ENCODE measurements around the gene LRIG1.

The LRIG1 gene

DNA sequence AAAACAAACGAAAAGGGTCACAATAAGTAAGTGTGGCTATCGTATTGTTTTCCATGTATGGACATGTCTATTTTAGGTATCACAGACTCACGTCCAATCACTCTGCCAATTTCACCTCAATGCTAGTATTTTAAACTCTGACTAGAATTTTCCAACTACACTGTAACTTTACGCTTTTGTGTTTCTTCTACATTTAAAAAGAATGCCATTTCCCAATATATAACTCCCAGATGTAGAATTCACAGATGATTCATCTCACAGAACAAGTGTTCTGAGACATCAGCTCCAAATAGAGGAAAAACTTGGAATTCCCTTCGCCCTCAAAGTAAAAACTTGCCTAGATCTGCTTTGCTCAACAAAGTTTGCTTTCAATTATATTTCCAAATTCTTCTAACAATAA lies 14.2 kb downstream of the LRIG1 start:
- no peak for DNase-seq (ENCODE audit: low spot score)

DNA sequence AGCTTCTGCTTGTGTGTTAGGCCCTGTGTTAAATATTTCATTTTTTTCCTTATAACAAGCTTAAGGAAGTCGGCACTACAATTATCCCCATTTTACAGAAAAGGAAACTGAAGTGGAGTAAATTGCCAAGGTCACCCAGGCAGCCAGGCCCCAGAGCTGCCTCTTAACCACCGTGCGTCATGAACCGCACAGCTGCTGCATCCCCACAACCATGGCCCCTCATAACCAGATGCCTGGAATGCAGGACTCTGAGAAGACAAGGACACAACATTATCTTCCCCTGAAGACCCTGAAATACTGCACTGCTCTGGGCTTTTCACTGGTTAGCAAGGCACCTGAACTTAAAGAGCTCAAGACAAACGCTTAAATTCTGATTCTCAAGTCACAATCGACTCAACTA lies 14.6 kb downstream of the LRIG1 start:
- no peak for DNase-seq (ENCODE audit: low spot score)

DNA sequence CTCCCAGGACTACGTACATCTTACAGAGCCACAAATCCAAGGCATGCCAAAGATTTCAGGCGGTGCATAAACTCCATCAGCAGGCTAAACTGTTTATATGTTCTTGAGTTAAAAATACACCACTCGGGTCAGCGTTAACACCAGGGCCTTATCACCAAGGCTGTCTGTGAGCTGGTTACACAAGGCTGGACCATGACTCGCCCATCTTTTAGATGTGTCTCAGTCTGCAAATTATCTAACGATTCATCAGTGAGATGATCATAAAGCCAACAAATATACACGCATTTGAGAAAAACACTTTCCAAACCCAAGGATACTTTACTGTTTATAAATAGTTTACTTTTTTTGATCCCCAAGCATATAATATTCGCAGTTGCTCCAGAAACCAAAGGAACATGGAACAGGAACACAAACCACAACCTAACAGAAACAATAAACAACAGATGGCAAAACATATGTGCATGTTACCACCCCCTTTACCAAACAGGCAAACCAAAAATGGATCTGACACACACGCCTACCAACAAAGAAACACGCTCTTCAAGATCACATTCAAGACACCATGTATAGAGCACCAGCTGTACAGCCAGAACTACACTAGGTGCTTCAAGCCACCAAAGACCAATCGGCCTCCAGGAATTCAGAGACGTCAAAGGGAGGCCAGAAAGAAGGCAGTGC lies 15.4 kb downstream of the LRIG1 start:
- DNase-seq (ENCODE audit: low spot score) = no peak

DNA sequence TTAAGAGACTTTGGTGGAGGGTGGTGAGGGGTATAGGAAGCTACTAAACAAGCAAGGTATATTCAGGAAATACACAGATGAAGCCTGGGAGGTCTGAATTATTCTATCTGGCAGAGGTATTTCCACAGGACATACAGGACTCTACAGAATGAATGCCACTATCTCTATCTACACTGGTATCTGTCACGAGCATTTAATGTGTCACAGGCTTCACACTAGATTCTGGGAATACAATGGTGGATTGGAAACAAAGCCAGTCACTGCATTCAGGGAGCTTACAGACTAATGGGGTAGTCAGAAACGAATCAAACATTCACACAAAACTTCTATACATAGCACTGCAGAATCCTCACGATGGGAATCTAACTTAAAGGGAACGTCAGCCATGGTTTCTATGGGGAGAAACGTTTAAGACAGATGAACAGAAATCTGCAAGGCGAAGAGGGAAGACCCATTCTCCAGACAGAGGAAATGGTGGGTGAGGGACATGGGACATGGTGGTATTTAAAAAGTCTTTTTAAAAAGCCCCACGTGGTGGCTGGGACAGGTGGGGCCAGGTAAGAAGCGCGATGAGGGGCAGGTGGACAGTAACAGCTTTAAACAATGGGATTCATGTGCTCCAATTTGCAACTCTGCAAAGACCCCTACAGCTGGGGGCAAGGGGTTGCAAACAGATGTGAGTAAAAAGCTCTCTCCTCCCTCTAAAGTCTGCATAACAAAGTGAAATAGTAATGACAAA lies 16.5 kb downstream of the LRIG1 start:
- no peak for DNase-seq (ENCODE audit: low spot score)

DNA sequence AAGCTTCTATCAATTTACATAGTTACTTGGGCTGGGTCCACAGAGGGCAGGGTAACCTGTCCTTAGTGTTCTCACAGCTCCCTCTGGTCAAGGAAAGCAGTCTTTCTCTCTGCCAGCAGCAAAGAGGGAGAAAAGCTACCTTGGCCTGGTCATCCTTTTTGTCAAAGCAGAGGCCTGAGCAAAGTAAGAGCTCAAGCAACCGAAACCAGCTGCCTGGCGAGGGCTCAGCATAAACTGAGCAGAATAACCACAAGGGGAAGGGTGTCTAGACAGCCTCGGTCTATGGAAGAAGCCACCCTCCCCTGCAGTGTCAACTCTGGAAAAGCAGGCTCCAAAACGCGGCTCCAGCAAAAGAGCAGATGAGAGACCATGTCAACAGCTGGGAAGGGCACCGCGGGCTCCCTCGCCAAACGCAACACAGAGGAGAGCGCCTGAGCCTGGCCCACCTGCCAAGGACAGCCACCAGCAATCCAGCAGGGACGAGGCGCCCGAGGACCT lies 17.4 kb downstream of the LRIG1 start:
- DNase-seq (ENCODE audit: low spot score) = no peak

DNA sequence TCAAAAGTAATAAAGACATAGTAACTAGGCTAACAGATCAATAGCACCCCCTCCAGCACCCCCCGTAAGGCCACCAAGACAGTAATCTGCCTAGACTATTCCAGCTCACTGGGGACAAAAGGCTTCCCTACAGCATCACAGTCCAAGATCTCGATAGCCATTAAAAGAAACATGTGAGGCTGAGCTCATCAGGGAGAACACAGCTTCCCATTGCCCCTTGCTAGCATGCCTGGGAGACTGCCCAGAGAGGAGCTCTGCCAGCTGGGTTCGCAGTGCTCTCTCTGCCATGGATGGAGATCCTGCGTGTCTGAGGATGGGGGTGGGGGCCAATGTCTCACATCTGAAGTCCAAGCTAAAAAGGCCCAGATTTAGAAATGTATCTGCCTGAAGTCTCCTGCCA lies 17.8 kb downstream of the LRIG1 start:
- DNase-seq (ENCODE audit: low spot score) = no peak

DNA sequence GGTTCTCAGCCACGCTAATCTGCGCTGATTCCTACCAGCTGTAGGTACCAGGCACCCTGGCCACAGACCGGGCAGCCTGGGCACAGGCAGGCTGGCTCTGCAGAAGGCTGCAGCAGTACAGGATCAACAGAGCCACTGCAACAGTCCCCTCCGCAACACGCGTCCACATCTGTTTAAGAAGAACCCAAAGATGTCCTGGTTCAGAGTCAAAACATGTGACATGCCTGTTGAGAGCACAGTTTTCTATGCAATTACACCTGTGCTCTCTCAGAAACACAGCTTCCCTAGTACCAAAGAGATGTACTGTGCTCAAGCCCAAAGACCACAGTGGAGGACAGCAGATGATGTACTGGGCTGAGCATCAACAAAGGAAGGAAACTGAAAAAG lies 18.8 kb downstream of the LRIG1 start:
- DNase-seq (ENCODE audit: low spot score) = no peak

DNA sequence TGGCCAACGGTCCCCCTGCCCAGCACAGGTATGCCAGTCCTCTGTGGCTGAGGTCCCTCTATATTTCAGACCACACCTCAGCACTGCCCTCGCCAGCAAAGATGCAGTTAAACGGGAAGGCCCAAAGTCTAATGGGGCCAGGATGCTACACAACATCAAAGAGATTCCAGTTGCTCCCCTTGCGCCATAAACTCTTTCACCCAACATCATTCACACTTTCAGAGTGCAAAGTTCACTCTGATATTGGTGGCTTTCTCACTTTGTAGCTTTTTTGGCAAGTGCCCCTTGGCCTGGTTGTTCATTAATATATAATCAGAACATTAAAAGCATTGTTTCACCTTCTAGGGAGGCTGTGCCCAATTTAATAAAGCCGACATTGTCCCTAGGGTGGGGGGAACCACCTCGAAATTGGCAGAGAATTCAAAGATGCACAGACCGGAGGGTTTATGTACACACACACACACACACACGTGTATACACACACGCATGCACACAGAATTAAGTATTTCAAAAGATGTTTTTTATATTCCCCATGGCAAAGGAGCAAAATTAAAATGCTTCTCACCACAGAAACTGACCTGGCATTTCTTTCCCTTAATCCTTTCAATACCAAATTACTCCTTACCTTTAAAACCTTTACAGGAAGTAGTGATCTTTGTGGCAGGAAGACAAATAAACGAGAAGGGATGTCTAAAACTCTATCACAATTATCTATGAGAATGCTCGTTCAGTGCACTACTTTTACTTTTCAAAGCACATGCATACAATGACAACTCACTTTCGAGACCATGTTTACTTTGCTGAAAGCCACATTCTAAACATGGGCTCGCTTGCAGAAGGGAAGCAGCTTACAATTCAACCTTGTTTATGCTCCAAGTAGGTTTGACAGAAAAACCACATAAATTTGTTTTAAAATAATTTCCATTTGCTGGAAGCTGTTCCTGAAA lies 19.5 kb downstream of the LRIG1 start:
- no peak for DNase-seq (ENCODE audit: low spot score)

DNA sequence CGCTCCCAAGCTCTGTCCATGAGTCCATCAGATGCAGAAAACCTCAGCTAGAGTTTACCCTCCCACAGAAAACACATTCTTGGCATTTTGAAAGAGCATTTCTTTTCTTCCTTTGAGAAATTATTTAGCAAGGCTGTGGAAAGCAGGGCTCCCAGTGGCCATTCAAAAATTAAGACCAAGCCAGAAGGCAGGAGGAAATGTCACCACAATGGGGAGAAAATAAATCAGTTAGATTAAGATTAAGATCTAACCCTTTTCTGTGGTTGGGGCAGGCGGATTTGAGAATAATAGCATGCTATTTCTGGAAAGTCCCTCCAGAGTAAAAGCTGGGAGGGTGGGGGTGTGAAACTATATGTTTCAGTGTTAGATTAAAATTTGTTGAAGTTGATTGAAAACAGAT lies 20.2 kb downstream of the LRIG1 start:
- DNase-seq (ENCODE audit: low spot score) = no peak

DNA sequence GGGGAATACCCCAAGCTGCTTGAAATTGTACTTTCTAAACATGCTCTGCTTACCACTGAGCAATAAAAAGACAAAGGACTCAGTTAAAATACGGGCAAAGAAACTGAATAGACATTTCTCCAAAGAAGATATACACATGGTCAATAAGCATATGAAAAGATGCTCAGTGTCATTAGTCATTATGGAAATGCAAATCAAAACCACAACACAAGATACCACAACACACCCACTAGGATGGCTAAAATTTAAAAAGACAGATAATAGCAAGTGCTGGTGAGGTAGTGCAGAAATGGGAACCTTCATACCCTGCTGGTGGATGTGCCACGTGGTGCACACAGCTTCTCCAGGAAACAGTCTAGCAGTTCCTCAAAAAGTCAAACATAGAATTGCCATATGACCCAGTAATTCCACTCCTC lies 21.3 kb downstream of the LRIG1 start:
- DNase-seq (ENCODE audit: low spot score) = no peak

DNA sequence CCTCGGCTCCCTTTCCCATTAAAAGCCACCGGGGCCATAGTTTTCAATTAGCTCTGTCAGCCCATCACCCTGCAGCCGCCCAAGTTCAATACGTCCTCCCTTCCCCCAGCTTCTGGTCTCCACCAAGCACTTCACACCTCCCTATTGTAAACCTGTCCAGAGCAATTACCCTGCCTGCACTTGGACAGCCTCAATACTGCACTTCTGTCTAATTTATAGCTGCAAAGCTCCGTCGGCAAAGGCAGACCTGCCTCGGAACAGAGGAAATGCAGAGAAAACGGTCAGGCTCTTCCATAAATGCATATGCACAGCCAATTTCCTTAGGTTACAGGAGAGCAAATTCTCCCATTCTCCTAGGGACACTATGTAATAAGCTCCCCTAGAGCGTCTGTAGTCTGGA lies 21.9 kb downstream of the LRIG1 start:
- DNase-seq (ENCODE audit: low spot score) = no peak

DNA sequence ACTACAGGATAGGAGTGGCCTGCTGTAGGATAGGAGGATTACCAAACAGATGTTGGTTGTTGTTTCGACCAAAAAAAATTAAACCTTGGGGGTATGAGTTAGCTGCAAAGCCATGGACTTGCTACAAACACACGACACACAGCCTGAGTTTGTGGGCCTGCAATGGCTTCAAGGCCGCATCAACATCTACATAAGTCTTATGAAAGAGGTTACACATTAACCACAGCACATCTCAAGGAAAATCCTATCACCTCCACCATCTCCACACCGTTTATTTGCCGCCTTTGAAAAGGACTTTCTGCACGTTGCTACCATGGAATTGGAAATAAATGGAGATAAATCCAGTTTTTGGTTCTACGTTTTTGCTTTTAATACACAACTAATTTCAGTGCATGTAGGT lies 23.0 kb downstream of the LRIG1 start:
- DNase-seq (ENCODE audit: low spot score) = no peak

DNA sequence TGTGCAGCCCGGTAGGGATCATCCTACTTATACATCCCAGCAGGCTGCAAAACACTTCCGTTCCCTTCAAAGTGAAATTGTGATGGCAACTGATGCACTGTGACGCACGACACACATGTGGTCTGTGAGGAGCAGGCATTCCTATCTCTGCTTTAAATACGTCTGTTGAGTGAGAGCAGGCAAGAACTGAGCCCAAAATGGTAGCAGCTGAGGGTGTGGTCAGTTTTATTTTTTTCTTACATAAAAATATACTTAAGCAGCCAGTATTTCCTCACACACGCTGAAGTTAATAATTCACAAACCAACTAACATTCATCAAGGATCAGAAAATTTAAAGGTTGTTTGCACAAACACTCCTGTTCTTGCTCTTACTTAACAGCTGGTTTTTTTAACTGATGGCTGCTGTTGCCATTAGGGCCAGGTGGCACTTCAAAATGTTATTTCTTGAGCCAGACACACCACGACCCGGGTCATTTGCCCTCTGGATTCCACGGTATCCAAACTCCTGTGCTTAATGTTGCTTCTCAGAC lies 23.9 kb downstream of the LRIG1 start:
- no peak for DNase-seq (ENCODE audit: low spot score)

DNA sequence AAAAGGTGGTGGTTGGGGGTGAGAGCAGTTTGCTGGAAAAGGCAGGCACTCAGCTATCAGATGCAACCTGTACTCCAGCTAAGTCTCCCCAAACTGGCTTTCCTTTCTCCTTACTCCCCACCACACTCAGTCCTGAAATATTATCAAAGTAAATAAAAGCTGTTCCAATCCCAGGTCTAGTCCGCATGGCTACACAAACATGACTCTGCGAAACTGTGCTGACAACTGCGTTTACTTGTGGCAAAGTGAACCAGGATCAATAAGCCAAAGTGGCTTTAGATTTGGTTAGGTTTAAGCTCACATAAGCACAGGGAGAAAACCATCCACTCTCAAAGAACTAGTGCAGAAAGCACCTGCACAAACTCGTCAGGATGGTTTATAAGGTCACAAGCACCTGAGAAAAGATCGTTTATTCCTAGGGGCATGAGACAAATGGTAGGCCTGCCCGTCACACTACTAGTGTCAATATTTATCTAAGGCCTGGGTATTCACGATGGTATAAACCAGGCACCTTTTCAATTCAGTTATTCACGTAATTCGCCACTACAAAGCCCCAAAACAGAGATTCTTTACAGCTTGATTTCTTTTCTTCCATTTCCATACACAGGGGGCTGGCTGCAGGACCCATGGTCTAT lies 25.3 kb downstream of the LRIG1 start:
- DNase-seq (ENCODE audit: low spot score) = no peak

DNA sequence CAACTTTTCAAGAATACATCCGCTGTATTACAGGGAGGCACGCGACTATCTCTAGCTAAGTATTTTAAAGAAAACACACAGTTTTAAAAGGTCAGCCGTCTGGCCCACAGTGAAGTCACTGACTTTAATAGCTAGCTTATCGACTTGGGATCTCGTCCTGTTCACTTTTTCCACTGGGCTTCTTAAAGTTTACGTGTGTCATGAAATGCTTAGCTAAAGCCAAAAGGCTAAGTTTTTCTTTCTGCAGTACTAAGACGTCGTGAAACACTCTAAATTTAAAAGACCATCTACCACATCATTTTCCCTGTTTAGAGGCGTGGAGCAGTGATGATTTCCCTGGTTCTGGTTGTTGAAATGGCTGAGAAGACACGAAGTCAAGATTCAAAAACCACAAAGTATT lies 27.1 kb downstream of the LRIG1 start:
- DNase-seq (ENCODE audit: low spot score) = no peak

DNA sequence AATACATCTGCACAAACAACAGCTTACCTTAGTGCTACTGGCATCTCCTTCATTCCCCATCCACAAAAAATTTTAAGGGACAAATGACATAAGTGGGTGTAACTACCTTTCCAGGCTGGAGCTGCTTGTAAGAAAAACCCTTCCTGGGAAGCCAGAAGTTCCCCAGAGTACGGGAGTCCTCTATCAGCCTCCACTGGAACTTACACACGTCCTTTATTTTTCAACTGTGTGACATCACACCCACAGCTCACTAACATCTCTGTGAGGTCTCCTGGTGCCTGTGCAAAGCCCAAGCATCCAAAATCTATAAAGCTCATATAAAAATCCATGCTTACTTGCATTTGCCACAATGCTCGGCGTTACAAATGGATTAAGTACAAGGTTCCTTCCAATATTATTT lies 27.6 kb downstream of the LRIG1 start:
- DNase-seq (ENCODE audit: low spot score) = no peak

DNA sequence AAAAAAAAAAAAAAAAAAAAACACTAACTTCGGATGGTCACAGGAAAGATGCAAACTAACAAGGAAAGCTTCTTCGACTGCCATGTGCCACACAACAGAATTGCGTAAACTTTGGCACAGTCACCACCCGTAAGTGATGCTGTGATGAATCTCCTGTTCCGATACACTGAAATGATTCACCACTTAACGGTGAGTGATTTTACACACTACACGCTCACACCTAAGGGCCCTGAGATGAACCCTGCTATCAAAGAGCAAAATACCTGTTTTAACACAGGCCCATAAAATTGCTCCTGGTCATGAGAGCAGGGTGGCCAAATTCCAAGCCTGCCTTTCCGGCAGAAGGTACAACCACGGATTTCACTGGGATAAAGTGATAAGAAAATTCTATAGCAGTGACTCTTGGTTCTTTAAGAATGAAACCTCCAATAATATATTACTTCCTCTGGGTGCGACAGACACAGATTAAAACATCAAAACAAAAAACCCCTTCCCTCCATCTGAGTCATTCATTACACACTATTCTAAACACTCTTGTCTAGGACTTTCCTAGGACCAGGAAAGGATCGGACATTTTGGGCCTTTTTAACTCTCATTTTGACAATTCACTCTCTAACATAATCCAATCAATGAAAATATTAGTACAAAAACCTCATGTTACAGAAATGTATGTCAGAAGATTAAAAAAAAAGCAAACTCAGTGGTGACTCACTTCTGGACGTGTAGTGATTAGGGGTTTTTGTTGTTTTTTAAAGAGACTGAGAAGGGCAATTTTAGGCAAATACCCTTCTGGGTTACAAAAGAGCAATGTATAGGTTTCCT lies 28.3 kb downstream of the LRIG1 start:
- no peak for DNase-seq (ENCODE audit: low spot score)

DNA sequence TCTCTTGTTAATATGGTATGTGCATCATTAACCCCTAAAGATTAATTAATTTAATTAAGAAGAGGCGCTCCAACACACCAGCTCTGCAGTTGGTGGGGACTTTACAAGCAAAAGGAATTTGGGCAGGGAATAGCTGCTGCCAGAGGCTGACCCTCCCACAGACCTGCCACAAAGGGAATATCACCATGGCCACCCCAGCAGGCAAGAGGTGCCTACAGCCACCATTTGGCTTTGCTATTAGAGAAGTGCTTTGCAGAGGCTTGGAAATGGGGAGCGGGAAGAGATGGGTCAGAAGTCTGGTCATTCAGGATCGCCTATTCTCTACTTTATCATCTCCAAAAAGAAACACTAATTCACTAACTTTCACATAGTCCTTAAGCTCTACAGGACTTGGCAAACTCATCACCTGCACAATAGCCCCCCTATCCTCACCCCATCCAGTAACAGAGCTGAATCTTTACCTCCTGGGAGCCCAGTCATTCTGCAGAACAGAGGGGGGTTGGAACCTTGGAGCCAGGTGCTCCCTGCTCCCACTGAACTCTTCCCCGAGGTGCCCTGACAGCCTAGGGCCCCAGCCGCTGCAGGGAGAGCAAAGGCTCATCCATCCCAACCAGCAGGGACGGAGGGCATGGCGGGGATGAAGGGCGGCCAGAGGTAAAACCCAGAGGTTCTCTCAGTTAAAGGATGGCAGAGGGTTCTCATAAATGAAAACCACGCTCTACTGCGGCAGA lies 29.7 kb downstream of the LRIG1 start:
- DNase-seq (ENCODE audit: low spot score) = no peak

DNA sequence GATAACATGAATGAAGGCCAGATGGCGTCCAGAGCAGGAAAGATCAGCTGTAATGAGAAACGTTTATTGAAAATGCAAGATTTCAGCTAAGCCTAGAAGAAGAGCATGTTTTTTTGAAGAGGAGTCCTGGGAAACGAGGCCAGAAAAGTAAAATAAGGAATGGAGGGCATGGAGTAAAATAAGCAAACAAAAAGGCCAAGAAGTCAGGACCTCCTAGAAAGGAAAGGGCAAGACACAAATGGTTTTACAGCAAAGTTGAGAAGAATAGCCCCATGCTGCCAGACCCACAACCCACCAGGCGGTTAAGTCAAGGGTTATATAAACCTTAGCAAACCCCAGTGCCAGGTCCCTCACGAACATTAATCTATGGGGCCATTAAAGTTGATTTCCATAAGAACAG lies 30.5 kb downstream of the LRIG1 start:
- DNase-seq (ENCODE audit: low spot score) = no peak

DNA sequence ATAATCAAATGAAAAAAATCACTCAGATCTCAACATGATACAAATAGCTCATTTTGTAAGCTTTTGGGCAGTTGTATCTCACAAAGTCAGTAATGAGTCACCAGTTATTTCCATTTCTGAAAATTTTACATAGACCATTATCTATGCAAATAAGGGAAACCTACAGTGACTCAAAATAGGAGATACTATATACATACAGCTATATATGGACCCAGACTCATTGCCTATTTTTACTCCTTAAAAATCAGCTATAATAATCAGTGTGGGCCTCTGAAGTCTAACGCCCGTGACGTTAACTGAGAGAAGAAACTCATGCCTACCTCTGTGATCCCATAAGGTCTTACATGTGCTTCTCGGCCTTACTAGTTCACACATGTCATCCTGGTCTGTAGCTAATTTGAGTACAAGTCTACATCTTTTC lies 31.6 kb downstream of the LRIG1 start:
- DNase-seq (ENCODE audit: low spot score) = no peak
